SK-N-SH (cell line): ENCODE measurements around the gene RWDD4.

Source experiments
- CTCF ChIP-seq: fragments of 200-600 bp; sonication (generic); IDR thresholded peaks from 2 replicates; pipeline ENCODE4 v1.6.1; 2017; ENCODE audit warnings: antibody characterized with exemption, mild to moderate bottlenecking, moderate library complexity
- NFIC ChIP-seq: IDR thresholded peaks from 2 replicates; pipeline ENCODE4 v1.4.0; 2012; ENCODE audit warnings: borderline replicate concordance
- POLR2AphosphoS5 ChIP-seq: IDR thresholded peaks from 2 replicates; pipeline ENCODE4 v1.6.1; 2012; ENCODE audit warnings: low read depth, low read length
- REST ChIP-seq: IDR thresholded peaks from 2 replicates; pipeline ENCODE4 v1.6.1; 2012; ENCODE audit warnings: mild to moderate bottlenecking, low read depth, low read length, moderate library complexity
- RFX5 ChIP-seq: IDR thresholded peaks from 2 replicates; pipeline ENCODE4 v1.6.1; 2012; ENCODE audit warnings: mild to moderate bottlenecking, improper control_type of control experiment, low read length

- no peak for TF ChIP-seq RFX5
- no peak for TF ChIP-seq NFIC
- no peak for TF ChIP-seq CTCF
- no peak for TF ChIP-seq REST
- TF ChIP-seq POLR2AphosphoS5: no peak
These were observed 11.3 kb upstream of the RWDD4 start for GRCh38 chr4:183670251-183670650.
